ENCODE results near the gene SRSF1.

- TF ChIP-seq CTCF (IDR thresholded peaks at IDR 0.05) (no peak), POLR2A (IDR thresholded peaks at IDR 0.05) (no peak)
Observed at GRCh38 chr17:58020401-58020800, 13.4 kb upstream of the SRSF1 start.
